ENCODE results near the gene SLC29A1. TPM values are rescaled to one million over a fixed set of nuclear protein-coding genes. Genes with fewer than 3 reads are reported as not detected.
"Not testable (repeated sequence)": the region's sequence is repeated elsewhere in the genome, so short reads cannot be mapped to it uniquely, and the experiment has no call there.

Gene SLC29A1
- total RNA-seq, 1 donor from 2014 or later: 170 TPM

GRCh38 chr6:44230034-44230675 is 6.8 kb downstream of the SLC29A1 start:
- DNase-seq (ENCODE audit: missing footprints) (no peak), ATAC-seq (no peak)
- intact Hi-C loops (cut with DNase I): no loop called here

DNA sequence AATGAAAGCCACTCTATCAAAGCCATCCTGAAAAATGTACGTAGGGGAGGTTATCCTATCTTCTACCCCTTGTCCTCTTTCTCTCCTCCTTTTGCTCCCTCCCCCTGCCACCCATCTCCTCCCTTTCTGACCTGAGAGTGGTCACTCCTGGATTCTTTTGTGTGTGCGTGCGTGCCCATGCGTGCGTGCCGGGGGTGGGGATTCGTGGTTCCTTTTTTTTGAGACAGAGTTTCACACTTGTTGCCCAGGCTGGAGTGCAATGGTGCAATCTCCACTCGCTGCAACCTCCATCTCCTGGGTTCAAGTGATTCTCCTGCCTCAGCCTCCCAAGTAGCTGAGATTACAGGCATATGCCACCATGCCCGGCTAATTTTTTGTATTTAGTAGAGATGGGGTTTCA is 8.0 kb downstream of the SLC29A1 start:
- intact Hi-C loops (cut with DNase I); DNase-seq (ENCODE audit: missing footprints); ATAC-seq: not testable (repeated sequence)

- intact Hi-C loops (cut with DNase I): no loop called here
- DNase-seq (ENCODE audit: missing footprints): no peak
- no peak for ATAC-seq
These were observed 9.5 kb downstream of the SLC29A1 start for GRCh38 chr6:44232676-44233566.

DNA sequence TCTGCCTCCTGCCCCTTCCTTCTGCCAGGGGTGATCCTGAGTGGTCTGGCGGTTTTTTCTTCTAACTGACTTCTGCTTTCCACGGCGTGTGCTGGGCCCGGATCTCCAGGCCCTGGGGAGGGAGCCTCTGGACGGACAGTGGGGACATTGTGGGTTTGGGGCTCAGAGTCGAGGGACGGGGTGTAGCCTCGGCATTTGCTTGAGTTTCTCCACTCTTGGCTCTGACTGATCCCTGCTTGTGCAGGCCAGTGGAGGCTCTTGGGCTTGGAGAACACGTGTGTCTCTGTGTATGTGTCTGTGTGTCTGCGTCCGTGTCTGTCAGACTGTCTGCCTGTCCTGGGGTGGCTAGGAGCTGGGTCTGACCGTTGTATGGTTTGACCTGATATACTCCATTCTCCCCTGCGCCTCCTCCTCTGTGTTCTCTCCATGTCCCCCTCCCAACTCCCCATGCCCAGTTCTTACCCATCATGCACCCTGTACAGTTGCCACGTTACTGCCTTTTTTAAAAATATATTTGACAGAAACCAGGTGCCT is 10.2 kb downstream of the SLC29A1 start:
- ATAC-seq (no peak), DNase-seq (ENCODE audit: missing footprints) (peak; percentile 63)
- intact Hi-C loops (cut with DNase I): loop anchor here (1.0 kb wide), 2 partner anchors 12 to 61 kb away; no protein-coding TSS in a partner anchor

DNA sequence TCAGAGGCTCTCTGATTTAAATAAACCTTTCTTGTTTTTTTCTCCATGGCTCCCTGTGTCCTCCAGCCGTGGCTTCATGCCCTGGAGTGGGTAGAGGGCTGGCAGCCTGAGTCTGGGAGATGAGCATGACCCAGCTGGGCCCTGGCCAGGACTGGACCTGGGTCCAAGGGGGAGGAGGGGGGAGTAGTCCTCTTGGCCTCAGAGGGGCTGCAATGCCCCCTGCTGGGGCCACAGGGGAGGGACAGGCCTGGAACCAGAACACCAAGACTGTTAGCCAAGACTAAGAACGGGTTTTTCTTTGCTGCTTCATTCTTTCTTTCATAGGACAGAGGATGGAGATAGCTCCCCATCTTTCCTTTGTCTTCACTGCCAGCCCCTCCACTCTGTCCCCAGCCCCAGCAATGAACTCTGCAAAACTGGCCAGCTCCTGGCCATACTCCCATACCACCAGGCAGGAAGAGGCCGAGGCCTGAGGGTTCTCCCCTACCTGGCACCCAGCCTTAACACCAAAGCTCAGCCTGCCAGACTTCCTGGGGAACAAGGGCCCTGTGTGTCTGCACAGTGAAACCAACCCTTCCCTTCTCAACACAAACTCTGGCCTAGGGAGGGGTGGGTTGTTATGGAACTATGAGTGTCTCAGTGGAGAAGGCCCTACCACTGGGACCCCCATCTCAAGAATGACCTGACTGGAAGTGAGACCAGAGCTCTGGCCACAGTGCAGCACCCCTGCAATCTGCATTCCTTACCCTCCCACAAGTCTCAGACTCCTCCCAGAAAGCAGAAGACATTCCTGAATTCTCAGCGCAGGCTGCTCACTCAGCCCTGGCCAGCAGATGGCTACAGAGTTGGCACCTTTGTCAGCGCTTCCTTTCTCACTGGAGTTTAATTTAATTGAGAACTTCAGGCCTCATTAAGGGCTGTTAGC is 11.0 kb downstream of the SLC29A1 start:
- intact Hi-C loops (cut with DNase I): loop anchor here (1.0 kb wide), 2 partner anchors 13 to 62 kb away; no protein-coding TSS in a partner anchor
- ATAC-seq (peak; percentile 59), DNase-seq (ENCODE audit: missing footprints) (peak; percentile 89)

DNA sequence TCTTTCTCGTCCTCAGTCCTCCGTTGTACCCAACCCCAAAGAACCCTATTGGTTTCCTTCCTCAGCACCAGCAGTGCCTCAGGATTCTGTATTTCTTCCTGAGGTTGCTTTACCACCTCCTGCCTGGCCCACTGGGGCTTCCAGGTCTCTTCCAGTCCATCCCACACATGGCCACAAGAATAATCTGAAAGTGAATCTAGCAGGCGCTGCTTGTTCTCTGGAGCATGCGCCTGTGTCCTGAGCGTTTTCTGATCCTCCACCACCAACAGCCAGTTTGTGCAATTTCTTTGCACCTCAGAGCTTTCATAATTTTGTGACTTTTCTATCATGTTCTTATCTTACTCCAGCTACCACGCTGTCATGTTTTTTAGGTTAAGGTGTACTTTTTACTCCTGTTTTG is 11.9 kb downstream of the SLC29A1 start:
- intact Hi-C loops (cut with DNase I): no loop called here
- ATAC-seq (no peak), DNase-seq (ENCODE audit: missing footprints) (no peak)

GRCh38 chr6:44235891-44236516 is 12.6 kb downstream of the SLC29A1 start:
- intact Hi-C loops (cut with DNase I): no loop called here
- DNase-seq (ENCODE audit: missing footprints): no peak
- no peak for ATAC-seq

- intact Hi-C loops (cut with DNase I): no loop called here
- DNase-seq (ENCODE audit: missing footprints): peak; percentile 93
- ATAC-seq: peak; percentile 85
These were observed 13.8 kb downstream of the SLC29A1 start for GRCh38 chr6:44237021-44237812.

GRCh38 chr6:44237813-44238433 is 14.5 kb downstream of the SLC29A1 start:
- ATAC-seq: peak; percentile 81
- intact Hi-C loops (cut with DNase I): no loop called here

DNA sequence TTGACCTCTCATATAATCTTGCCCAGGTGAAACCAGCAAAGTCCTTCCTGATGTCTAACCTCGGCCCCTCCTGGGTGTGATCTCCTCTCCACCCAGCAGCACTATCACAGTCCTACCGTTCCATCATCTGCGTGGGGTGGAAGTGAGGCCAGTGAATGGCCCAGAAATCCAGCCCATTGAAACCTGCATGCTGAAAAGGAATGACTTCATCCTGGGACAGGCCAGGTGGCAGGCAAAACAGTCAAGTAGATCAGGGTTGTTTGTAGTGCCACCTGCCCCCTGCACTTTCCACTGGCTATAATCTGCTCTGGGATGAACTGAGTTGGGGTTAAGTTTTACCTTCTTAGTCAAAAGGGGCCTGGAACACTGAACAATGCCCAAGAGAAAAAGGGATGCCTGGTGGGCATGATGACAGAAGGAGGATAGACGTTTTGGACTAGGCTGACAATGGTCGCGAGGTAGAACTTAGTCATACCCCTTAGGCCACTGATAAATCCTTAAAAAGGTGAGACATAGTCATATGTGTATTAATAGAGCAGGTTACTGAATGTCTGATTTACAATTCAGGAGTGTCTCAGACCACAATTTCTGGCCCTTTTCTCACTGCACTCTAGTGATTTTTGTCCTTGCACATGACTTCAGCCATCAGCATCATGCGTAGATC is 15.4 kb downstream of the SLC29A1 start:
- no peak for DNase-seq (ENCODE audit: missing footprints)
- intact Hi-C loops (cut with DNase I): no loop called here
- ATAC-seq: no peak

More at GRCh38 chr6:44237813-44238433, 14.5 kb downstream of the SLC29A1 start:
- DNase-seq (ENCODE audit: missing footprints): peak; percentile 93

GRCh38 chr6:44243345-44243744 is 19.9 kb downstream of the SLC29A1 start:
- intact Hi-C loops (cut with DNase I): no loop called here

GRCh38 chr6:44245391-44245911 is 22.1 kb downstream of the SLC29A1 start:
- ATAC-seq (no peak), DNase-seq (ENCODE audit: missing footprints) (no peak)
- intact Hi-C loops (cut with DNase I): loop anchor here (5.0 kb wide), 1 partner anchor 143 kb away; no protein-coding TSS in a partner anchor

More at GRCh38 chr6:44243345-44243744, 19.9 kb downstream of the SLC29A1 start:
- ATAC-seq (no peak), DNase-seq (ENCODE audit: missing footprints) (no peak)

DNA sequence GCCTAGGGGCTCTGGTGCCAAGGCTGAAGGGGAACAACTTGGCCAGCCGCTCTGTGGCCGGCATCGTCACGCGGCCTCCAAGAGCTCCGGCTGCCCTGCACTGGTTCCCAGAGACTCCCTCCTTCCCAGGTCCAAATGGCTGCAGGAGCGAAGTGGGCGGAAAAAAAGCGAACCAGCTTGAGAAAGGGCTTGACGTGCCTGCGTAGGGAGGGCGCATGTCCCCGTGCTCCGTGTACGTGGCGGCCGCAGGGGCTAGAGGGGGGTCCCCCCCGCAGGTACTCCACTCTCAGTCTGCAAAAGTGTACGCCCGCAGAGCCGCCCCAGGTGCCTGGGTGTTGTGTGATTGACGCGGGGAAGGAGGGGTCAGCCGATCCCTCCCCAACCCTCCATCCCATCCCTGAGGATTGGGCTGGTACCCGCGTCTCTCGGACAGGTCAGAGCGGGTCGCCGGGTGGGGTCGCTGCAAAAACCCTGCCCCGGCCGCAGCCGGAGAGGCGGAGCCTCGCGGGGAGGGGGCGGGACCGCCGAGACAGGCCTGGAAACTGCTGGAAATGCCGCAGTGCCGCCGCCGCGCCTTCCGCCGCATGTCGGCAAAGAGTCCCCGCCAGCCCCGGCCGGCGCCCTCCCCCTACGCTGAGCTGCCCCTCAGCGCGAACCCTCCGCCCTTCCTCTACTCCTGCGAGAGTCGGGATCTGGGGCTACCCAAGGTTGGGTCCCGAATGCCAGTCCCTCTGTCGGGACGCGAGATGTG is 22.7 kb downstream of the SLC29A1 start:
- ATAC-seq: peak; percentile 89
- peak; percentile 94 for DNase-seq (ENCODE audit: missing footprints)
- intact Hi-C loops (cut with DNase I): loop anchor here (5.0 kb wide), 1 partner anchor 144 kb away; no protein-coding TSS in a partner anchor

- ATAC-seq (peak; percentile 94), DNase-seq (ENCODE audit: missing footprints) (peak; percentile 94)
- intact Hi-C loops (cut with DNase I): loop anchor here (5.0 kb wide), 1 partner anchor 144 kb away; no protein-coding TSS in a partner anchor
These were observed 23.4 kb downstream of the SLC29A1 start, which contains the start of gene HSP90AB1 for GRCh38 chr6:44246663-44247337. Gene HSP90AB1, plus strand, starts transcription at chr6:44247101. Its CDS starts 1,529 bp downstream, at chr6:44248630.
